ENCODE results near the gene N4BP2L2. TPM values are rescaled to one million over a fixed set of nuclear protein-coding genes. Genes with fewer than 3 reads are reported as not detected.
A peak's percentile ranks its signal among the peaks of the same experiment; 100 is the strongest.

The N4BP2L2 gene
- total RNA-seq, 1 donor = 220 TPM

DNA sequence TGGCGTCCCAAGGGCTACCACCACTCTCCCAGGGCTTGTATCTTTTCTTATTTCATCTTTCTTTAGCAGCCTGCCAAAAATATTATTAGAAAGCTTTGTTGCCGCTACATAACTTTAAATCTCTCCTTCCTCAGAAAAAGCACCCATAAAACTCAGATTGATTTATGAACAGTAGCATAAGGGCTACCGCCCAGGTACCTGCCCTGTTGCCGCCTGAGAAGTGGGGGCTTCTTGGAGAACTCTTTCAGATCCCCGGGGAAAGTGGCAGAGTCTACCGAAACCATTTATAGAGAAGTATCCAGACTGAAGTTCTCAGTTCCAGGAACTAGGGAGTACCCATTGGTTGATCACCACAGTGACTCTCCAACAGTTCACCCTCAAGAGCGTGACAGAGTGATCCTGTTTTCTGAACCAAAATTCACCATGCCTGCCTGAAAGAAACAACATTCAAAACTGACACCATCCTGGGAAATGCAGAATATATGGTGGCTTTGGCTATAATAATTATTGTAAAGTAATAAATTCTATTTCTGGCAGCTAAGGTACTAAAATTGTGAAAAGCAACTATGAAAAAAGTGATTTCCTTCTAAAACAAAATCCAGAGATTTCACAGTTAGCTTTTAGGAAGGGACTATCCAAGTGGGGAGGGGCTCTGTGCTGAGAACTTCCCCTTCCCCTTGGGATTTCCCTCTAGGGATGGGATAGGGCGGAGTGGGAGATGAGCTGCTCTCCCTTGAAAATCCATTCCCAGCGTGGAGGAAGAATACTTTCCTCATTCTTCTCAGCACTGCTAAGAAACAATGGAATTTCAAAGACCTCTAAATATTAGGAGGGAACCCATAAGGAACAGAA, 109.8 kb downstream of the N4BP2L2 start:
- H3K4me1 ChIP-seq (ENCODE audit: insufficient read depth, low read length) = peaks cover 44% of the 10 kb centered on the region
- H3K9me3 ChIP-seq (ENCODE audit: low read depth, low read length) = no peaks in the 10 kb centered on the region
- peak overlapping the region; percentile 73 for H3K4me3 ChIP-seq (ENCODE audit: low read length)
- H3K27me3 ChIP-seq (ENCODE audit: insufficient read depth, low read length) = no peaks in the 10 kb centered on the region

DNA sequence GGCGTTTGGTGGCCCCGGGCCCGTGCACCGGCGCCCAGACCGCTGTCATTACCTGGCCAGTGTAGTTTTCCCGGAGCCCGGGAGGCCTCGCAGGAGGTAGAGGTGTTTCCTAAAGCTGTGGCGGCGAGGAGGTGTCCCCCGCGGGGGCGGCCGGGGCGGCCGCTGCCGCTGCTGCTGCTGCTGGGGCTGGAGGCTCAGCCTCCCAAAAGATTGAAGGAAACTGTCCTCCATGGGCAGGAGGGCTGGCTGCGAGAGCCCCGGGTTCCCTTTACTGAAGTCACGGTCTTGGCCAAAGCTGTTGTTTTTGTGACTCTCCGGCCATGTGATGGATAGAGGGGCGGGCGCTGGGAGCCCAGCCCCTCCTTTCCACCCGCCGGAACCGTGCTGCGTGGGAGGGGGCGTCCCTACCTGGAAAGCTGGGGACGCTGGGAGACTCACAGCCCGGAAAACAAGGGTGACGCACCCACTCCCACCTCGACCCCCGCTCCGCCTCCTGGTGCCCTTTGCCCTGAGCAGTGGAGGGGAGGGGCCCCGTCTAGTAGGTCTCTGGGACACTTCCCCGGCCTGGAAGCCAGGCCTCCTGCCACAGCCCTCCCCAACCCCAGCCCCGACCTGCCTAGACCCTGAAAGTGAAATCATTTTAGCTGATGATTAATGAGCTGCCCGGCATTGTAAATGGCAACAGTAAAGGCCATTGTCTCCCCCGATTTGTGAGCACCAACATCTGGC, 110.6 kb downstream of the N4BP2L2 start, which contains the start of gene N4BP2L1:
N4BP2L1 (minus strand) TSS at position 279 of the 729 bp plus-strand sequence; CDS start at position 231, 48 bp downstream.
- Histone ChIP-seq H3K4me1 (ENCODE audit: insufficient read depth, low read length) (peaks cover 48% of the 10 kb centered on the region), H3K4me3 (ENCODE audit: low read length) (peak within 1 kb of the TSS; percentile 73)

DNA sequence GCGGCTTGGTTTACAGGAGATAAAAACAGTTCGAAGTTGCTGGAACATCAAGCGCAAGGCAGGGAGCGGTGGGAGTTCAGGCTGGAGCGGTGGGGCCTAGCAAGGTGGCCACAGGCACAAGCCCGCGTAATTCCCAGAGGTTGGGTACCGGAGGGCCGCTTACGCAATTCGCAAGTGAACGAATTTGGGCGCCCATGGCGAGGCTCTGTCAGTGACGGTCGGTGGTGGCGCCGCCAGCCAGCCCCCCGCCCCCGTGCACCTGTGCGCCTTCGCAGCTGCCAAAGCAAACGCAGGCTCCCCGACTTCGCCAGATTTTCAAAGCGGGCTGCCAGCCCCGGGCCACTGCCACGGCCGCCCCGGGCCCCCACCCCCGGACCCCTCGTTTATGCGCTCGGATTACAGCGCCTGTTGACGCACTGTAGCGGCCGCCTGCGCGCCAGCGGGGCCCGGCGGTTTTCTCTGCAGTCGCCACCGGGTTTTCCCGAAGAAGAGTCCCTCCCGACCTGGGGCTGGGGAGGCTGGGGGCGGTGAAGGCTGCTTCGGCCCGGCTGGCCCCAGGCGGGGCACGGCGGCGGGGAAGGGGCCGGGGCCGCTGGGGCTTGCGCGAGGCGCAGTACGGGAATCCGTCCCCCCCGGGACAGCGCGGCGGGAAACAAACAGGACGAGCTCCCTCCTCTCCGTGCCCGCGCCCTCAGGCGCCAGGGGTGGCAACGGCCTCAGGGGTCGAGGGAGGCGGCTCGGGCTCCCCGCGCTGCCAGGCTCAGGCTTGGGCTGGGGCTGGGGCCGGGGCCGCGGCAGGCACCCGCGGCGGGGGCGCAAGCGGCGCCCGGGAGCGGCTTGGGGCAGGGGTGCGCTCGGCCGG, 111.4 kb downstream of the N4BP2L2 start:
- Histone ChIP-seq H3K9me3 (ENCODE audit: low read depth, low read length) (no peaks in the 10 kb centered on the region), H3K4me3 (ENCODE audit: low read length) (peak overlapping the region; percentile 73), H3K4me1 (ENCODE audit: insufficient read depth, low read length) (peaks cover 55% of the 10 kb centered on the region), H3K27me3 (ENCODE audit: insufficient read depth, low read length) (no peaks in the 10 kb centered on the region)

More for the DNA sequence above, 110.6 kb downstream of the N4BP2L2 start, which contains the start of gene N4BP2L1:
- Histone ChIP-seq H3K9me3 (ENCODE audit: low read depth, low read length) (no peaks in the 10 kb centered on the region), H3K27me3 (ENCODE audit: insufficient read depth, low read length) (no peaks in the 10 kb centered on the region)

DNA sequence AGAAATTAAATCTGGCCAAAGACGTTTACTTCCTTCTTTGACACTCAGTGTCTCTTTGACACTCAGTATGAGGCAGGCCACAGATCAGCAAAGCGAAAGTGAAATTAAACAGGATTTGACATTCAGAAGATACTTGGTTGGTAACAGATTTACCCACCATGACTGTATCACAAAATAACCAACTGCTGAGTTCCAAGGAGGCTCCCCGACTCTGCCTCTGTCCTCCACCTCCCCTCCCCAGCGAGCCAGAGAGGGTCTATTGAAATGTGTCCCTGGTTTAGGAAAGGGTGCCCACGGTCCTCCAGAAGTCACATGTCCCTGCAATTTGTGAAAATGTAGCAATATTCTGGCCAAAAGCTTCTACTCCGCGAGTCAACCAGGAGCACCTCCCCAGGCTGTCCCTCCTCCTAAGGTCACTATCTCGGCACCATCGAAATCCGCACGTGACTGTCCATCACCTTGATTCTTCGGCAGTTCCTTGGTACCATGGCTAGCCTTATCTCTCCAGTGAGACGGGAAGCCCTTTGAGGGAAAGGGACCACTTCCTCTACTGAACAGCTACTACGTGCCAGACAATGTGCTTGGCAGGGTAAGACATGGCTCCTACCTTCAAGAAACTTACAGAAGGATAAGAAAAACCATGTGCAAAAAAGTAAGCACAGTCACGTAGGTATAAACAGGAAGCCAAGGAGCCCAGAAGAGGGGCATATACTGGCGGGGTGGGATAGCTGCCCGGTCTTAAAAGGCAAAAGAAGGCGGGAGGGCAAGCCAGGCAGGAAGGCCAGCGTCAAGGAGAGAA, 112.2 kb downstream of the N4BP2L2 start:
- Histone ChIP-seq H3K9me3 (ENCODE audit: low read depth, low read length) (no peaks in the 10 kb centered on the region), H3K27me3 (ENCODE audit: insufficient read depth, low read length) (no peaks in the 10 kb centered on the region), H3K4me1 (ENCODE audit: insufficient read depth, low read length) (peaks cover 55% of the 10 kb centered on the region), H3K4me3 (ENCODE audit: low read length) (peak overlapping the region; percentile 73)

DNA sequence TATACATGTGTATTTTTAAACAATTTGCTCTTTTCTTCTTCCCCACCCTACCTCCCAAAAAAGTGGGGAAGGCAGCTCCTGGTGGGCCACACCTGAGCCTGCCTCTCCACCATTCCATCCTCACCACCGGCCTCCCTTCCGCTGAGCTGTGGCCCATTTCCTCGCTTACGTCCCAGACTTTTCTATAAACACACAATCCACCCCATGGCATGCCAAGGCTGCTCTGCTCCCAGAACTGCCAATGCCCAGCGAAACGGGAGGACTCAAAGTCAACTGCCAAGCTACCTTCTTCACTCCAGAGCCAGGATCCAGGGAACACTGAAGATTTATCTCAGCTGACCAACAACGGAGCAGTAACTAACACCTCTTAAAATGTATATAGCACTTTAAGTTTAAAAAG, 113.4 kb downstream of the N4BP2L2 start:
- no peaks in the 10 kb centered on the region for H3K9me3 ChIP-seq (ENCODE audit: low read depth, low read length)
- no peaks in the 10 kb centered on the region for H3K27me3 ChIP-seq (ENCODE audit: insufficient read depth, low read length)
- no peak overlapping the region for H3K4me3 ChIP-seq (ENCODE audit: low read length)
- H3K4me1 ChIP-seq (ENCODE audit: insufficient read depth, low read length) = peaks cover 52% of the 10 kb centered on the region

DNA sequence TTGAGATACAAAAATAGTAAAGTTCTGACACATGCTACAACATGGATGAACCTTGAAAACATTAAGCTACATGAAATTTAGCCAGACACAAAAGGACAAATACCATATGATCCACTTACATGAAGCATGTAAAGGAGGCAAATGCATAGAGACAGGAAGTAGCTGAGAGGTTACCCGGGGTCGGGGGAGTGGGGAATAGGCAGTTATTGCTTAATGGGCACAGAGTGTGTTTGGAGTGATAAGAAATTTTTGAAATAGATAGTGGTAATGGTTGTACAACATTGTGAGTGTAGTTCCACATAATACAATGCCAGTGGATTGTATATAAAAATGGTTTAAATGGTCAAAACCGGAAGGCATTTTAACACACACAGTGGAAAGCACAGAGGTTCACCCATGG, 115.0 kb downstream of the N4BP2L2 start:
- H3K4me1 ChIP-seq (ENCODE audit: insufficient read depth, low read length) = peaks cover 37% of the 10 kb centered on the region

DNA sequence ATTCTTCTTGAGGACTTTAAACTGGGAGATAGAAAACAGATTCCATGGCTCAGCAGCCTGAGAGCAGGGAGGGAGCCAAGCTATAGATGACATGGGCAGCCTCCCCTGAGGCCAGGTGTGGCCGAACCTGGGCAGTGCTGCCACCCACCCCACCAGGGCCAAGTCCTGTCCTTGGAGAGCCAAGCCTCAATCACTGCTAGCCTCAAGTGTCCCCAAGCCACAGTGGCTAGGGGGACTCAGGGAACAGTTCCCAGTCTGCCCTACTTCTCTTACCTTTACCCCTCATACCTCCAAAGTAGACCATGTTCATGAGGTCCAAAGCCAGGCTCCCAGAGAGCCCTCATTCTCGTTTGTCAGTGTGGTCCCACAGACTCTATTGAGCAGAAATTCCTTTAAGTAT, 118.7 kb downstream of the N4BP2L2 start:
- Histone ChIP-seq H3K4me3 (ENCODE audit: low read length) (no peak overlapping the region), H3K9me3 (ENCODE audit: low read depth, low read length) (no peaks in the 10 kb centered on the region), H3K4me1 (ENCODE audit: insufficient read depth, low read length) (peaks cover 17% of the 10 kb centered on the region), H3K27me3 (ENCODE audit: insufficient read depth, low read length) (no peaks in the 10 kb centered on the region)

More for the DNA sequence above, 115.0 kb downstream of the N4BP2L2 start:
- Histone ChIP-seq H3K9me3 (ENCODE audit: low read depth, low read length) (no peaks in the 10 kb centered on the region), H3K4me3 (ENCODE audit: low read length) (no peak overlapping the region), H3K27me3 (ENCODE audit: insufficient read depth, low read length) (no peaks in the 10 kb centered on the region)

DNA sequence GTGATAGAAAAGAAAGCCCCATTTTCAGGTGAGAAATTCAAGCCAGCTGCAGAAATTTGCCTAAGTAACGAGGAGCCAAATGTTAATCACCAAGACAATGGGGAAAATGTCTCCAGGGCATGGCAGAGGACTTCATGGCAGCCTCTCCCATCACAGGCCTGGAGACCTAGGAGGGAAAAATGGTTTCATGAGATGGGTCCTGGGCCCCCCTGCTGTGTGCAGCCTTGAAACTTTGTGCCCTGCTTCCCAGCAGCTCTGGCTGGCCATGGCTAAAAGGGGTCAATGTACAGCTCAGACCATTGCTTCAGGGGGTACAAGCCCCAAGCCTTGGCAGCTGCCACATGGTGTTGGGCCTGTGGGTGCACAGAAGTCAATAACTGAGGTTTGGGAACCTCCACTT, 120.6 kb downstream of the N4BP2L2 start:
- H3K27me3 ChIP-seq (ENCODE audit: insufficient read depth, low read length) = no peaks in the 10 kb centered on the region
- no peaks in the 10 kb centered on the region for H3K9me3 ChIP-seq (ENCODE audit: low read depth, low read length)
- H3K4me1 ChIP-seq (ENCODE audit: insufficient read depth, low read length) = peaks cover 6% of the 10 kb centered on the region
- no peak overlapping the region for H3K4me3 ChIP-seq (ENCODE audit: low read length)

DNA sequence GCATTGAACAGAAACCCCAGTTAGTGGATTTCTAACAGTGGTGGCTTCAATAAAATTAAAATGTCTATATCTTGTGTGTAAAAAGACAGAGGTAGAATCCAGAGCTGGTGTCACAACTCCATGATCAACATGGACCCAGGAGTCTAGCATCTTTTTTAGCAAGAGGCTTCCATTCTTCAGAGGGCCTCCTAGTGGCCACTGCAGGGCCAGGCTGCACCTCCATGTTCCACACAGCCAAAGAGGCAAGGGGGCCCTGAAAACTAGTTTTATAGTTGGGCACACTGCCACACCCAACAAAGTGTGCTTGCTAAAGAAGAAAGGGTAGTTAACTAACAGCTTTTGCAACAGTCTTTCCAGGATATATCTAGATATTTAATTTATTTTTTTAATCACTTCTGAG, 123.6 kb downstream of the N4BP2L2 start:
- no peaks in the 10 kb centered on the region for H3K9me3 ChIP-seq (ENCODE audit: low read depth, low read length)
- H3K27me3 ChIP-seq (ENCODE audit: insufficient read depth, low read length) = no peaks in the 10 kb centered on the region
- H3K4me1 ChIP-seq (ENCODE audit: insufficient read depth, low read length) = no peaks in the 10 kb centered on the region
- no peak overlapping the region for H3K4me3 ChIP-seq (ENCODE audit: low read length)

DNA sequence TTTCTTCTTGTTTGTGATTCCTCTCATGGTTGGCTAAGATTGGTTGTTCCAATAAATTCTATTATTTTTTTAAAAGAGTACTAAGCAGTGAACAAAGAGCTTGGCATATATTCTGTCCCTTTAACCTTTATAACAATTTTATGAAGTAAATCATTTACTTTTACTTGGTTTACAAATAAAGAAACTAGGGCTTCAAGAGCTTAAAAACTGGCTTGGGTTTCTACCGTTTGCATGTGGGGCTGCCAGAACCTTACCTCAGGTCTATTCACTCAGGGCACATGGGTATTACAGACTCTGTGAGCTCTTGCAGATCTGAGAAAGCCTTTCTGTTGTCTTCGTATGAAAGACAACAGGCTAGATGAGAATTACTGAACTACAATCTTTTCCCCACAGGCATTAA, 124.0 kb downstream of the N4BP2L2 start:
- no peaks in the 10 kb centered on the region for H3K9me3 ChIP-seq (ENCODE audit: low read depth, low read length)
- no peaks in the 10 kb centered on the region for H3K27me3 ChIP-seq (ENCODE audit: insufficient read depth, low read length)
- peaks cover 1% of the 10 kb centered on the region for H3K4me1 ChIP-seq (ENCODE audit: insufficient read depth, low read length)
- no peak overlapping the region for H3K4me3 ChIP-seq (ENCODE audit: low read length)

DNA sequence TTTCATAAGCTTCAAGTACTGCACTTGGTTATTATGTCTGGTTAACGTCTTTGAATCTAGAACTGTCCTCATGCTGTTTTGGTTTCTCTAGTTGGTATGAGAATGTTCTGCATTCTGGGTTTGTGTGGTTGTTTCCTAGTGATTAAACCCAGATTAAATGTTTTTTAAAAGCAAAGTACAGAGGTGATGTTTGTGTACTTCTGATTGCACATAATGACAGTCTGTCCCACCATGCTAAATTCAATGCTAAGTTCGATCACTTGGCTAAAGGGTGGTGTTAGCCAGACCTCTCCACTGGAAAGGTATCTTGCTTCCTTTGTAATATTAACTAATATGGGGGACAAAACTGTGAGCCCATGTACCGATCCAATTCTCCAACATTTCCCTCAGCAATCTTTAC, 125.3 kb downstream of the N4BP2L2 start:
- H3K9me3 ChIP-seq (ENCODE audit: low read depth, low read length) = no peaks in the 10 kb centered on the region
- no peak overlapping the region for H3K4me3 ChIP-seq (ENCODE audit: low read length)
- H3K27me3 ChIP-seq (ENCODE audit: insufficient read depth, low read length) = no peaks in the 10 kb centered on the region

DNA sequence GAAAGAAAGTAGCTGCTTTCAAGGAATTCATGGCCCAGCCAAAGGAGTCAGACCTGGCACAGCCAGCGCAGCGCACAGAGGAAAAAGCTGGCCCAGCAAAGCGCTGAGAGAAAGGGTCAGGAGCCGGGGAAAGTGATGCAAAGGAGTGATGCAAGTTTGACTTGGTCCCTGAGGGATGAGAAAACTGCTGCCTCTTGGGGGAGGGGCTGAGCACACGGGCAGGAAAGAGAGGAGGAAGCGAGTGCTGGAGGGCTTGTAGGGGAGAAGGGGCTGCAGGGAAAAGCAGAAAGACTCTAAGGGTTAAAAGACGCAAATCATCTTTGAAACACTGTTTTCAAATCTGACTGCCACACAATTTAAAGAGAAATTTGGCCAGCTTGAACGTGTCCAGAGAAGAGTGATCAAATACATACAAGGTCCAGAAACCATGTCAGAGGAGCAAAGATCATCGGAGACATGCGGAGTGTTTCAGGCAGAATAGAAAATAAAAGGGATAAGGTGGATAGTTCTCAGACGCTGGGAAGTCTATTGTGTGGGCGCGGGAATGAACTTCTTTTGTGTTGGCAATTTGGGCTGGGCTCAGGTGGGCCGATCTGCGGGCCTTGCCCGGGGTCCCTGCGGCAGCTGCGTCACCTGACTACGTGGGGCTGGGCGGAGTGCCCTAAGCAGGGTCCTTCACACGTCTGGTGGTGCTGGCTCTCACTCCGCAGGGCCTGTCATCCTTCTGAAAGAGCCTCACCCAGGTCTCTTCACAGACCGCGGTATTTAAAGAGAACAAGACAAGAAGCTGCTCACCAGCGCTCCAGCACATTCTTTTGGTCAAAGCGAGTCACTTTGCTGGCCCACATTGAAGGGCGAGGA, 128.8 kb downstream of the N4BP2L2 start:
- Histone ChIP-seq H3K4me3 (ENCODE audit: low read length) (no peak overlapping the region), H3K27me3 (ENCODE audit: insufficient read depth, low read length) (no peaks in the 10 kb centered on the region), H3K4me1 (ENCODE audit: insufficient read depth, low read length) (peaks cover 5% of the 10 kb centered on the region), H3K9me3 (ENCODE audit: low read depth, low read length) (no peaks in the 10 kb centered on the region)

More for the DNA sequence above, 125.3 kb downstream of the N4BP2L2 start:
- H3K4me1 ChIP-seq (ENCODE audit: insufficient read depth, low read length) = peaks cover 5% of the 10 kb centered on the region

DNA sequence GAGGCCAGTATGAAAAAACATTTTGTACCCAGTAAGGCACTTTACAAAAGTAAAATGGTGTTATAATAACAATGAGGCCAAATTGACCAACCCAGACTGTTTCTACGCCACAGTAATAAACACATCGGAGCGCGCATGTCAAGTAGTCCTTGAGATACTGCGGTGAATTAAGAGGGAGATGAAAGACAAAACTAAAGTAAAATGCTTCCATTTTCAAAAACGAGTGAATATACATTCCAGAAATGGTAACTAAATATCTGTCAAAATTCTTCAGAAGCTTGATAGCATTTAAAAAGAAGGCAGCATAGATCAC, 129.6 kb downstream of the N4BP2L2 start:
- Histone ChIP-seq H3K4me3 (ENCODE audit: low read length) (no peak overlapping the region), H3K4me1 (ENCODE audit: insufficient read depth, low read length) (peaks cover 5% of the 10 kb centered on the region), H3K9me3 (ENCODE audit: low read depth, low read length) (no peaks in the 10 kb centered on the region), H3K27me3 (ENCODE audit: insufficient read depth, low read length) (no peaks in the 10 kb centered on the region)
